Erythroblast (primary cell): Measurements from ENCODE around the gene PEX11A.

Experiments
- DNase-seq, 2 experiments: peaks; one replicate each; lab custom pipeline; 2025; lab: John Stamatoyannopoulos, UW
- GATA1 ChIP-seq: IDR thresholded peaks from 2 replicates; pipeline ENCODE4 v1.6.1; 2011; ENCODE audit warnings: low read depth, mild to moderate bottlenecking, control low read depth, low read length, moderate library complexity
- POLR2A ChIP-seq: IDR thresholded peaks from 2 replicates; pipeline ENCODE4 v1.6.1; 2011; ENCODE audit warnings: mild to moderate bottlenecking, low read length

PEX11A gene

GRCh38 chr15:89656116-89656815, 34.3 kb downstream of the PEX11A start:
- DNase-seq, result no peak
- no peak for TF ChIP-seq POLR2A
- TF ChIP-seq GATA1, result no peak

DNA sequence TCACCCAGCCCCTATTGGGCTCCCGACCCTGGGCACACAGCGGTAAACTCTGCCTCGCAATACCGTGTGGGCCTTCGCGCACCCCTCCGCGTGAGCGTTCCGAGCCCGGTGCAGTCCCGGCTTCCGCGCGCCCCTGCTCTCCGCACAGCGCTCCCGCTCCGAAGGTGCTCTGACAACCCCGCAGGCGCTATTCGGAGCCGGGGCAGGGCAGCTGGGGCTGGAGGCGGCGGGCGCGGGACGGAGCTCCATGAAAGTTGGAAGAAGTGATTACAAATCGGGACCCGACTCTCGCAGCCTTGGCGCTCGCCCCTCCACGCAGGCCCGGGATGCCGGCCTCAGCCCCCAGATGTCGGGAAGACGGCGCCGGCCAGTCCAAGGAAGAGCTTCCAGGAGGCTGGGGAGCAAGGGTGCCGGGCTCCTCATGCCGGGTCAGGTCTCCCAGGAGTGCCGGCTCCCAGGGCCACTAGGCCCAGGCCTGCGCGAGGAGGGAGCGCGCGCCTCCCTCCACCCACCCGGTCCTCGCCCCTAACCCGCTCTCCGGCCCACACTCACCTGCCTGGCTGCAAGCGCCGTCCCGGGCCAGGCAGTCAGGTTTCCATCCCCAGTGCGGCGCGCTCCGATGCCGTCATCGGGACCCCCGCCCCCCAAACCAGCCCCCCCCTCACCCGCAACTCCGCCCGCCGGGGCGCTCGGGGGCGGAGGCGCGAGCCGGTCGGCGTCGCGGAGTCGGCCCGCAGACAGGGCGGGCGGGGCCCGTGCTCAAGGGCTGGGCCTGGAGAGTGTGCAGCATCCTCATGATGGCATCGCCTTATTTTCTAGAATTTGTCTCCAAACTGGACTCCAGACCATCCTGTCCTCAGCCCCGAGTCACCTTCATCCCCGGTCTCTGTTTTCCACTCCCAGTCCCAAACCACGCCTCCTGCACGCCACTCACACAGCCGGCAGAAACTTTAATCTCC, 35.4 kb downstream of the PEX11A start, which contains the start of gene KIF7:
KIF7 (minus strand) TSS at position 621 of the 959 bp plus-strand sequence. CDS start 2,537 bp downstream, outside the sequence.
- TF ChIP-seq GATA1, result no peak
- no peak for DNase-seq

GRCh38 chr15:89654301-89654761, 36.2 kb downstream of the PEX11A start:
- DNase-seq, result no peak
- TF ChIP-seq POLR2A (no peak), GATA1 (no peak)

GRCh38 chr15:89653578-89653977, 37.0 kb downstream of the PEX11A start:
- TF ChIP-seq GATA1, result no peak
- no peak for TF ChIP-seq POLR2A
- DNase-seq, result no peak

- DNase-seq, result no peak
- TF ChIP-seq GATA1 (no peak), POLR2A (no peak)
These were observed 37.9 kb downstream of the PEX11A start for GRCh38 chr15:89652666-89653065.

DNA sequence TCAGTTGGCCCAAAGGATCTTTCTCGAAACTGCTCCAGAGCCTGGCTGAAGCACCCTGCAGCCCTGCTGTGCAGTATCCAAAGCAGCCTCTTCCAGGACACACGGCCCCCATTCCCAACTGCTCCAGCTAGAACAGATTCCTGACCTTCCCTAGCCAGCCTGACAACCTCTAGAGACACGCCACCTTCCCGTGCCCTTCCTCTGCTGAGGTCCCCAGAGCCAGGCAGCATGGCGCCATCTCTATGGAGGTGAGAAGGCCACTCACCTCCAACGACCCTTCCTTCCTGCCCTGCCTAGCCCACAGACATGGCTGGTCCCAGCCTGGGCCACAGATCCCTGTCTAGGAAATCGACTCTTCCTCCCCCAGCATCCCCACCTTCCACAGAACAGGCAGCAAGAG, 38.4 kb downstream of the PEX11A start:
- no peak for DNase-seq
- TF ChIP-seq GATA1 (no peak), POLR2A (no peak)

DNA sequence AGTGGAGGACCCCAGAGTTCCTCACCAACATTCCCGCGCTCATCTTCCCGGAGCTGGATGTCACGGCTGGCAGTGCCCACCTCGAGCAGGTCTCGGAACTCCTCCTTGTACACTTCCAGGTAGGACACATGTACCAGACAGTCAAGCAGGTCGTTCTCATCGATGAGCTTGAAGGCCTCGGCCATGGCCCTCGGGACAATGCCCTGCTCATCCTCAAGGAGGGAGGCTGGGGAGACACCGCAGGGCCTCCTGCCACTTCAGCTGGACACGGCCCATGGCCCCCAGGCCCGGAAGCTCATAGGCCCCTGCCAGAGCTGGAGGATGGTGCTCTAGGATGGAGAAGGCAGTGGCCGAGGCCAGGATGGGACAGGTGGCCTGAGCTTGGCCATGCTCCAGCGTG, 40.8 kb downstream of the PEX11A start:
- DNase-seq, result no peak
- TF ChIP-seq POLR2A (no peak), GATA1 (no peak)

- no peak for DNase-seq
- no peak for TF ChIP-seq GATA1
- TF ChIP-seq POLR2A, result no peak
These were observed 41.4 kb downstream of the PEX11A start for GRCh38 chr15:89649013-89649625.

GRCh38 chr15:89648106-89649012, 42.2 kb downstream of the PEX11A start:
- no peak for DNase-seq
- TF ChIP-seq GATA1 (no peak), POLR2A (no peak)

DNA sequence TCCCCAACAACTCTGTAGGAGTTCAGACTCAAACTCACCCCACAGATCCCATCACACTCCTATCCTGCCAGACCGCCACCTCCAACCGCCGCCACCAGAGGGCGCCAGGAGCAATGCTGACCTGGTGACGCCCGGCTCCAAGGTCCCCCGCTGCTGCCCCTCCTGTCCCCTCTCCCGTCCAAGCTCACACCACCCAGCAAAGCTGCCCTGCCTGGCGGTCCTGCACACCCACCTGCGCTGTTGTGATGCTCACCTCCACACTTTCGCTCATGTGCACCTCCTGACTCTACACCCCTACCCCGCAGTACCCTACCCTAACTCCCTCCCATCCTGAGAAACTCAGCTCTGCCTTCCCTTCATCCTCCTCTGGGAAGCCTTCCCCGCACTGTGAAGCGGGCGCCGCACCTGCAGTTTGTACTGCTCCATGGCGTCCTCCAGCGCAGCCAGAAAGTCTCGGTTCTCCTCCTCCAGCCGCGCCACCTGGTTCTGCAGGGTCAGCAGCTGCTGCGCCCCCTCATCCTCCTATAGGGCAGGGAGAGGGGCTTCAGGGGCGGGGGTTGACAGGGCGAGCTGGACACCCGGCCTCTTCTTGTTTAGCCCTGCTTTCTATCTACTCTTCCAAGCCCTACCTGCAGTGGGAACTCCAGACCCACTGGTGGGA, 43.2 kb downstream of the PEX11A start:
- peak; percentile 56 to 77 for DNase-seq
- TF ChIP-seq GATA1 (no peak), POLR2A (no peak)

GRCh38 chr15:89646416-89647141, 44.0 kb downstream of the PEX11A start:
- TF ChIP-seq POLR2A, result no peak
- no peak for DNase-seq

- TF ChIP-seq POLR2A (no peak), GATA1 (no peak)
- no peak for DNase-seq
These were observed 44.9 kb downstream of the PEX11A start for GRCh38 chr15:89645680-89646079.
